Endothelial cell of umbilical vein (primary cell): ENCODE results near the gene CASP2. TPM values are rescaled to one million over a fixed set of nuclear protein-coding genes. Genes with fewer than 3 reads are reported as not detected.

Source experiments
- BruUV-seq: library from RNA; stranded (reverse); fragments of 400-500 nt; replicated peaks from 2 replicates; lab custom pipeline; 2021; lab: Mats Ljungman, UMichigan
- CTCF ChIA-PET: fragments of 300-600, 350-600 bp; sonication (Branson Sonifier 250); formaldehyde crosslinking; loops from one replicate; lab custom pipeline; 2021; ENCODE audit warnings: antibody characterized with exemption, inconsistent platforms; lab: Charles Lee
- POLR2A ChIA-PET: fragments of 300-600, 350-600 bp; sonication (Branson Sonifier 250); formaldehyde crosslinking; loops from one replicate; lab custom pipeline; 2021; ENCODE audit warnings: antibody characterized with exemption, inconsistent platforms; lab: Charles Lee
- DNase-seq: peaks from one replicate; pipeline ENCODE4 v3.0.0-alpha.2; 2011; ENCODE audit warnings: low read depth, low spot score
- FAIRE-seq: peaks from 2 replicates; lab custom pipeline; 2011; peaks lifted over from hg19 to GRCh38; lab: Jason Lieb, UNC
- H2AFZ ChIP-seq: 2 replicates; pipeline ENCODE4 v1.6.0; 2012; ENCODE audit warnings: low read depth, low read length, control low read depth, inconsistent platforms
- H3K27ac ChIP-seq: 2 replicates; pipeline ENCODE4 v1.5.1; 2011; ENCODE audit warnings: low read depth, mild to moderate bottlenecking, control low read depth, low read length, moderate library complexity; ENCODE audit not compliant: insufficient read depth
- H3K27me3 ChIP-seq, 2 experiments: 2 replicates each; pipeline versions ENCODE4 v1.6.0 to v1.6.1; 2011; ENCODE audit warnings: low read length in 2 of 2, mixed read lengths in 1 of 2; ENCODE audit not compliant: control insufficient read depth in 2 of 2, insufficient read depth in 2 of 2
- H3K36me3 ChIP-seq, 2 experiments: 2 replicates in 1 of 2; 3 replicates in 1 of 2; pipeline ENCODE4 v1.5.1; 2011; ENCODE audit warnings: low read length in 2 of 2, mild to moderate bottlenecking in 1 of 2, moderate library complexity in 1 of 2; ENCODE audit not compliant: control insufficient read depth in 2 of 2, insufficient read depth in 2 of 2; ENCODE audit errors: extremely low read depth in 1 of 2
- H3K4me1 ChIP-seq: 3 replicates; pipeline ENCODE4 v1.5.1; 2011; ENCODE audit warnings: mild to moderate bottlenecking, low read length; ENCODE audit not compliant: control insufficient read depth, insufficient read depth; ENCODE audit errors: extremely low read depth
- H3K4me2 ChIP-seq: 2 replicates; pipeline ENCODE4 v1.6.1; 2011; ENCODE audit warnings: low read length, control low read depth, mixed read lengths; ENCODE audit not compliant: insufficient read depth
- H3K4me3 ChIP-seq, 3 experiments: fragments of 200-600 bp in 1 of 3; sonication (generic), shearing (Covaris generic) in 1 of 3; replicated peaks in 1 of 3; 2 replicates each; pipeline ENCODE4 v1.5.1; 2011 to 2016; ENCODE audit warnings: control low read depth in 3 of 3, low read length in 3 of 3, mild to moderate bottlenecking in 2 of 3, inconsistent platforms in 1 of 3, low read depth in 1 of 3, moderate library complexity in 1 of 3; ENCODE audit not compliant: insufficient read depth in 1 of 3
- H3K79me2 ChIP-seq: 2 replicates; pipeline ENCODE4 v1.6.0; 2012; ENCODE audit warnings: low read length, inconsistent platforms; ENCODE audit not compliant: control insufficient read depth, insufficient read depth
- H3K9ac ChIP-seq: replicated peaks from 2 replicates; pipeline ENCODE3; 2011; ENCODE audit warnings: low read length, control low read depth; ENCODE audit not compliant: insufficient read depth; ENCODE audit errors: extremely low read depth
- H3K9me1 ChIP-seq: replicated peaks from 3 replicates; pipeline ENCODE4 v1.6.0; 2011; ENCODE audit warnings: mild to moderate bottlenecking, low read length; ENCODE audit not compliant: control insufficient read depth, insufficient read depth; ENCODE audit errors: extremely low read depth
- H3K9me3 ChIP-seq: replicated peaks from 2 replicates; pipeline ENCODE4 v1.5.1; 2012; ENCODE audit warnings: low read length, inconsistent platforms; ENCODE audit not compliant: control insufficient read depth, insufficient read depth
- H4K20me1 ChIP-seq: replicated peaks from 2 replicates; pipeline ENCODE3; 2011; ENCODE audit warnings: mild to moderate bottlenecking, low read length; ENCODE audit not compliant: control insufficient read depth, insufficient read depth; ENCODE audit errors: extremely low read depth
- CTCF ChIP-seq, 2 donors: IDR thresholded peaks; 1 replicate in 1 of 2; 2 replicates in 1 of 2; pipeline ENCODE4 v1.5.1; 2011; ENCODE audit warnings: low read length in 2 of 2, mild to moderate bottlenecking in 2 of 2, moderate library complexity in 2 of 2, control low read depth in 1 of 2, inconsistent platforms in 1 of 2, low read depth in 1 of 2; ENCODE audit not compliant: insufficient read depth in 1 of 2; ENCODE audit errors: extremely low read depth in 1 of 2
- EZH2 ChIP-seq: IDR thresholded peaks from 2 replicates; pipeline ENCODE4 v1.6.1; 2012; ENCODE audit warnings: borderline replicate concordance, low read depth, mild to moderate bottlenecking, moderate library complexity, low read length, inconsistent platforms; ENCODE audit not compliant: severe bottlenecking
- FOS ChIP-seq: IDR thresholded peaks from 2 replicates; pipeline ENCODE4 v1.6.1; 2011; ENCODE audit warnings: mild to moderate bottlenecking, low read length, moderate library complexity, borderline replicate concordance; ENCODE audit not compliant: insufficient read depth
- GATA2 ChIP-seq: IDR thresholded peaks from 2 replicates; pipeline ENCODE4 v1.7.0; 2011; ENCODE audit warnings: low read depth, mild to moderate bottlenecking, moderate library complexity, mixed read lengths, low read length; ENCODE audit not compliant: insufficient read length, insufficient read depth
- JUN ChIP-seq: IDR thresholded peaks from 2 replicates; pipeline ENCODE4 v1.6.1; 2011; ENCODE audit warnings: borderline replicate concordance, low read depth; ENCODE audit not compliant: insufficient read length, insufficient read depth
- MAX ChIP-seq: IDR thresholded peaks from 2 replicates; pipeline ENCODE4 v1.6.1; 2011; ENCODE audit not compliant: insufficient read depth, insufficient read length
- MYC ChIP-seq: IDR thresholded peaks from one replicate; pipeline ENCODE4 v1.6.1; 2011; ENCODE audit warnings: mild to moderate bottlenecking, low read depth, low read length
- POLR2A ChIP-seq: IDR thresholded peaks from 2 replicates; pipeline ENCODE4 v1.6.1; 2012; ENCODE audit warnings: low read depth, mild to moderate bottlenecking, control low read depth, low read length
- POLR2AphosphoS5 ChIP-seq: IDR thresholded peaks from 2 replicates; pipeline ENCODE4 v1.6.1; 2012; ENCODE audit warnings: low read depth, mild to moderate bottlenecking, control low read depth, low read length, moderate library complexity; ENCODE audit not compliant: insufficient read depth
- dilution Hi-C: fragments of 300-500 bp; cut with MboI; formaldehyde crosslinking; loops from one replicate; pipeline ENCODE4 v1.15.0; 2019; ENCODE audit warnings: low sequenced_read_pairs; ENCODE audit not compliant: extremely low pct_ligation_motif_present
- intact Hi-C: fragments of 100-400 bp; cut with micrococcal nuclease; formaldehyde crosslinking; loops from one replicate; pipeline ENCODE4 v1.10.0; 2022
- polyA plus RNA-seq, 4 experiments: library from polyadenylated mRNA; depleted of rRNA in 3 of 4; stranded (reverse) in 3 of 4; unstranded in 1 of 4; fragments of >200 nt; gene quantifications; 2 replicates each; pipeline versions ENCODE4 v1.2.1 to v1.2.3, GENCODE V29; 2011 to 2012; ENCODE audit warnings: missing spikeins in 1 of 4
- total RNA-seq: library from RNA; stranded (reverse); gene quantifications from 2 replicates; pipeline ENCODE4 v1.2.3, GENCODE V29; 2021

CASP2 gene
- total and polyA plus RNA-seq, 2 donors (not counting 3 experiments of a cell fraction or from before 2014, with no cell fraction given): 36.3 to 57.9 TPM

GRCh38 chr7:143256325-143256724, 31.8 kb upstream of the CASP2 start:
- DNase-seq (no peak), FAIRE-seq (no peak)
- Histone ChIP-seq H3K4me2 (no peak overlapping the region), H3K9ac (no peak overlapping the region), H3K9me3 (no peaks in the 10 kb centered on the region), H3K27ac (no peak overlapping the region), H2AFZ (no peak overlapping the region), H3K9me1 (no peaks in the 10 kb centered on the region), H3K4me3 (no peak overlapping the region), H3K4me1 (peaks cover 2% of the 10 kb centered on the region), H3K79me2 (no peaks in the 10 kb centered on the region), H3K36me3 (no peaks in the 10 kb centered on the region), H3K27me3 (no peaks in the 10 kb centered on the region), H4K20me1 (no peaks in the 10 kb centered on the region)
- no TSS peak for BruUV-seq
- dilution Hi-C loops: no loop called here
- POLR2A ChIA-PET: no interaction called here
- no peak for TF ChIP-seq MYC
- no peak for TF ChIP-seq CTCF (IDR thresholded peaks at IDR 0.05; ENCODE audit: extremely low read depth in 1 of 2, insufficient read depth in 1 of 2, low read depth in 1 of 2, low read length in 2 of 2)
- TF ChIP-seq FOS: no peak
- TF ChIP-seq EZH2: no peak
- no peak for TF ChIP-seq POLR2A
- TF ChIP-seq POLR2AphosphoS5: no peak
- TF ChIP-seq JUN: no peak
- no peak for TF ChIP-seq GATA2
- no peak for TF ChIP-seq MAX
- CTCF ChIA-PET: interaction anchor here (1.6 to 2.6 kb wide), 3 partner anchors 16 to 124 kb away, joined by 4 to 19 read pairs (median 6); no protein-coding TSS in a partner anchor
- intact Hi-C loops: no loop called here
